CD14-positive monocyte (primary cell): Measurements from ENCODE around the gene GRID1. TPM values are rescaled to one million over a fixed set of nuclear protein-coding genes. Genes with fewer than 3 reads are reported as not detected.
"Not testable (repeated sequence)": the region's sequence is repeated elsewhere in the genome, so short reads cannot be mapped to it uniquely, and the experiment has no call there.

Source experiments
- DNase-seq, 3 donors: peaks; one replicate each; pipeline ENCODE4 v3.0.0-alpha.2; 2011 to 2022
- H2AFZ ChIP-seq: 2 replicates; pipeline ENCODE4 v1.6.0; 2012; ENCODE audit warnings: mild to moderate bottlenecking, low read depth, low read length, inconsistent platforms; ENCODE audit not compliant: insufficient read depth, poor library complexity, severe bottlenecking
- H3K27ac ChIP-seq, 2 donors: 1 replicate in 1 of 2; 2 replicates in 1 of 2; pipeline ENCODE4 v1.5.1; 2012 to 2013; ENCODE audit warnings: low read length in 2 of 2, control low read depth in 1 of 2, inconsistent platforms in 1 of 2, low read depth in 1 of 2, mild to moderate bottlenecking in 1 of 2
- H3K27me3 ChIP-seq, 2 donors: one replicate each; pipeline versions ENCODE4 v1.6.0 to v1.6.1; 2011 to 2013; ENCODE audit warnings: low read length in 2 of 2; ENCODE audit not compliant: control insufficient read depth in 2 of 2, insufficient read depth in 2 of 2
- H3K36me3 ChIP-seq, 2 donors: replicated peaks in 1 of 2; 1 replicate in 1 of 2; 2 replicates in 1 of 2; pipeline versions ENCODE4 v1.5.1 to v1.6.1; 2012 to 2013; ENCODE audit warnings: low read length in 2 of 2, control low read depth in 1 of 2, inconsistent platforms in 1 of 2, mild to moderate bottlenecking in 1 of 2; ENCODE audit not compliant: insufficient read depth in 2 of 2, control insufficient read depth in 1 of 2
- H3K4me1 ChIP-seq, 2 donors: 1 replicate in 1 of 2; 2 replicates in 1 of 2; pipeline versions ENCODE4 v1.5.1 to v1.6.1; 2012 to 2013; ENCODE audit warnings: low read length in 2 of 2, control low read depth in 1 of 2, inconsistent platforms in 1 of 2, mild to moderate bottlenecking in 1 of 2, moderate library complexity in 1 of 2; ENCODE audit not compliant: insufficient read depth in 2 of 2, control insufficient read depth in 1 of 2
- H3K4me2 ChIP-seq: replicated peaks from 2 replicates; pipeline ENCODE3; 2012; ENCODE audit warnings: low read length, moderate library complexity, mild to moderate bottlenecking; ENCODE audit not compliant: poor library complexity, severe bottlenecking; ENCODE audit errors: extremely low read depth
- H3K4me3 ChIP-seq, 3 experiments: fragments of 200-600 bp in 1 of 3; sonication (generic) in 1 of 3; replicated peaks in 1 of 3; 1 replicate in 2 of 3; 2 replicates in 1 of 3; pipeline ENCODE4 v1.5.1; 2011 to 2013; ENCODE audit warnings: low read length in 3 of 3, mild to moderate bottlenecking in 3 of 3, control low read depth in 2 of 3, low read depth in 2 of 3, inconsistent platforms in 1 of 3, moderate library complexity in 1 of 3
- H3K79me2 ChIP-seq: 2 replicates; pipeline ENCODE4 v1.6.0; 2012; ENCODE audit warnings: mild to moderate bottlenecking, control low read depth, inconsistent platforms, low read length, moderate library complexity; ENCODE audit not compliant: insufficient read depth
- H3K9ac ChIP-seq: 2 replicates; pipeline ENCODE4 v1.6.0; 2017; ENCODE audit warnings: low read length, mild to moderate bottlenecking; ENCODE audit not compliant: insufficient read depth, poor library complexity, severe bottlenecking
- H3K9me3 ChIP-seq, 2 donors: replicated peaks in 1 of 2; 1 replicate in 1 of 2; 2 replicates in 1 of 2; pipeline versions ENCODE4 v1.5.1 to v1.6.1; 2012 to 2013; ENCODE audit warnings: low read length in 2 of 2, control low read depth in 1 of 2; ENCODE audit not compliant: control insufficient read depth in 1 of 2, insufficient read depth in 1 of 2
- H4K20me1 ChIP-seq: 2 replicates; pipeline ENCODE4 v1.6.0; 2012; ENCODE audit warnings: mild to moderate bottlenecking, low read length, control low read depth, moderate library complexity; ENCODE audit not compliant: insufficient read depth
- H3K27ac Mint-ChIP-seq, 7 donors: one replicate each; pipeline ENCODE4 v1.8.0; 2020; ENCODE audit warnings: mild to moderate bottlenecking in 7 of 7, mixed read lengths in 7 of 7, moderate library complexity in 6 of 7, inconsistent platforms in 2 of 7
- H3K27me3 Mint-ChIP-seq, 3 donors: one replicate each; pipeline ENCODE4 v1.8.0; 2021 to 2022; ENCODE audit warnings: low read depth in 3 of 3, mild to moderate bottlenecking in 3 of 3, mixed read lengths in 3 of 3, moderate library complexity in 3 of 3, inconsistent platforms in 1 of 3
- H3K36me3 Mint-ChIP-seq, 2 donors: one replicate each; pipeline ENCODE4 v1.8.0; 2020; ENCODE audit warnings: mixed read lengths in 2 of 2, inconsistent platforms in 1 of 2, mild to moderate bottlenecking in 1 of 2
- H3K4me1 Mint-ChIP-seq: one replicate; pipeline ENCODE4 v1.8.0; 2020; ENCODE audit warnings: mild to moderate bottlenecking, mixed read lengths
- H3K4me3 Mint-ChIP-seq, 2 donors: one replicate each; pipeline ENCODE4 v1.8.0; 2020; ENCODE audit warnings: mild to moderate bottlenecking in 2 of 2, mixed read lengths in 2 of 2, moderate library complexity in 1 of 2
- H3K9me3 Mint-ChIP-seq, 7 donors: one replicate each; pipeline ENCODE4 v1.8.0; 2020 to 2022; ENCODE audit warnings: mixed read lengths in 7 of 7, mild to moderate bottlenecking in 6 of 7, moderate library complexity in 6 of 7, inconsistent platforms in 2 of 7
- WGBS: methylation state at CpG from one replicate; pipeline ENCODE4 v1.1.5; 2013; ENCODE audit warnings: missing lambda C conversion rate; ENCODE audit not compliant: insufficient coverage; 5-methylcytosine and 5-hydroxymethylcytosine counted together
- intact Hi-C, 2 donors: fragments of 100-400 bp; cut with micrococcal nuclease; formaldehyde crosslinking; loops; one replicate each; pipeline versions ENCODE4 v1.15.0 to v1.15.1; 2023
- polyA plus RNA-seq, 3 donors: library from polyadenylated mRNA; depleted of rRNA in 1 of 3; unstranded in 2 of 3; stranded (reverse) in 1 of 3; fragments of 300-500 nt in 2 of 3; fragments of >200 nt in 1 of 3; fragmentation: Illumina TruSeq in 2 of 3; gene quantifications; 1 replicate in 2 of 3; 2 replicates in 1 of 3; pipeline ENCODE4 v1.2.3, GENCODE V29; 2012 to 2021
- TF ChIP-seq, protein P1 (sequence below): fragments of 200-600 bp; IDR thresholded peaks from one replicate; pipeline ENCODE4 v1.8.0; 2022; ENCODE audit warnings: antibody characterized with exemption, mild to moderate bottlenecking

Gene GRID1
- polyA plus RNA-seq, 3 donors = not detected

DNA sequence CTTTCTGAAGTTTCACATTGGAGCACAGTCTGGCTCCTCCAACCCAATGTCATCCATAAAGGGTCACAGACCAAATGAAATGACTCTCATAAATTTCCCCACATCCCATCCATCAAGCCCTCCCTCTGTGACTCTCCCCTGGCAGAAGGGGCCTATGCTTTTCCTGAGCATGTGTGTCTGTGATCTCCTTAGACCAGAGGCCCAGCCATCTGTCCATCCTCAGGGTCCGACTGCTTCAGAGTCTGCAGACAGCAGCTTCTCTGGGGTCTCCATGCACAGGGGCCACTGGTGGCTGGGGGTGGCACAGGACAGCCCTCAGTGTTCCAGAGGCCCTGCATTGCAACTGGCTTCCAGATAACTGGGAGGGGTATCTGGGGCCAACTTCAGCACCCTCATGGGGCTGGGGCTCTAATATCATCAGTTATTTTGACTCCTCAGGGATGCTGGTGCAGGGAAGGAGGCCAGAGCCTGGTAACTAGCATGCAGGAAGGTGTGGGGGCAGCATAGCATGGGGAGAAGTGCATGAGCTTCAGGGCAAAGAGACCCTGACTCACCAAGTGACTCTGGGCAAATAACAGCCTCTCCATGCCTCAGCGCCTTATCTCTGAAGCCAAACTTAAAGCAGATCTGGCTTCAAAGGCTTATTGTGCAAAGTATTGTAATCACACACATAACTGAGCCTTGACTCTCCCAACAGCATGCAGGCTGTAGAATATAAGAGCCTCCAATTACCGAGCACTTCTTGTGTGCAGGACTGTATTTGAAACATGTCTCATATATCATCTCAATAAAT lies 266.9 kb downstream of the GRID1 start:
- Mint-ChIP-seq H3K4me3 (no peak overlapping the region), H3K9me3 (no peaks in the 10 kb centered on the region), H3K27me3 (peaks cover 4 to 6% (median 5%) of the 10 kb centered on the region in 3 donors), H3K36me3 (no peaks in the 10 kb centered on the region), H3K4me1 (no peaks in the 10 kb centered on the region), H3K27ac (no peak overlapping the region)
- no peaks in the 10 kb centered on the region for H4K20me1 ChIP-seq
- 100% methylated on average over 1 of the region's 3 CpGs for WGBS
- H3K4me2 ChIP-seq = no peak overlapping the region
- intact Hi-C loops = loop anchor here (5.0 kb wide), 1 partner anchor 278 kb away; no protein-coding TSS in a partner anchor
- TF ChIP-seq, protein P1, sequence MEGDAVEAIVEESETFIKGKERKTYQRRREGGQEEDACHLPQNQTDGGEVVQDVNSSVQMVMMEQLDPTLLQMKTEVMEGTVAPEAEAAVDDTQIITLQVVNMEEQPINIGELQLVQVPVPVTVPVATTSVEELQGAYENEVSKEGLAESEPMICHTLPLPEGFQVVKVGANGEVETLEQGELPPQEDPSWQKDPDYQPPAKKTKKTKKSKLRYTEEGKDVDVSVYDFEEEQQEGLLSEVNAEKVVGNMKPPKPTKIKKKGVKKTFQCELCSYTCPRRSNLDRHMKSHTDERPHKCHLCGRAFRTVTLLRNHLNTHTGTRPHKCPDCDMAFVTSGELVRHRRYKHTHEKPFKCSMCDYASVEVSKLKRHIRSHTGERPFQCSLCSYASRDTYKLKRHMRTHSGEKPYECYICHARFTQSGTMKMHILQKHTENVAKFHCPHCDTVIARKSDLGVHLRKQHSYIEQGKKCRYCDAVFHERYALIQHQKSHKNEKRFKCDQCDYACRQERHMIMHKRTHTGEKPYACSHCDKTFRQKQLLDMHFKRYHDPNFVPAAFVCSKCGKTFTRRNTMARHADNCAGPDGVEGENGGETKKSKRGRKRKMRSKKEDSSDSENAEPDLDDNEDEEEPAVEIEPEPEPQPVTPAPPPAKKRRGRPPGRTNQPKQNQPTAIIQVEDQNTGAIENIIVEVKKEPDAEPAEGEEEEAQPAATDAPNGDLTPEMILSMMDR = no peak
- H3K4me1 ChIP-seq = no peaks in the 10 kb centered on the region
- H3K9ac ChIP-seq = no peak overlapping the region
- H2AFZ ChIP-seq = no peak overlapping the region
- no peaks in the 10 kb centered on the region for H3K79me2 ChIP-seq
- DNase-seq = no peak
- peaks cover 0 to 3% of the 10 kb centered on the region in 2 donors for H3K27me3 ChIP-seq
- H3K9me3 ChIP-seq = no peaks in the 10 kb centered on the region
- H3K4me3 ChIP-seq = no peak overlapping the region
- no peak overlapping the region for H3K27ac ChIP-seq
- H3K36me3 ChIP-seq = no peaks in the 10 kb centered on the region

GRCh38 chr10:86098187-86098881 lies 268.3 kb downstream of the GRID1 start:
- Histone ChIP-seq H3K9me3 (no peaks in the 10 kb centered on the region), H3K79me2 (no peaks in the 10 kb centered on the region), H3K4me1 (no peaks in the 10 kb centered on the region), H2AFZ (no peak overlapping the region), H3K9ac (no peak overlapping the region), H3K4me2 (no peak overlapping the region), H3K27ac (no peak overlapping the region), H3K27me3 (peaks cover 0 to 3% of the 10 kb centered on the region in 2 donors), H3K36me3 (no peaks in the 10 kb centered on the region), H3K4me3 (no peak overlapping the region), H4K20me1 (no peaks in the 10 kb centered on the region)
- intact Hi-C loops = no loop called here
- no peak for DNase-seq
- H3K4me3 Mint-ChIP-seq = no peak overlapping the region
- no peaks in the 10 kb centered on the region for H3K36me3 Mint-ChIP-seq
- TF ChIP-seq, protein P1 = no peak
- 85% methylated on average over 2 of the region's 5 CpGs for WGBS
- peaks cover 4 to 5% (median 4%) of the 10 kb centered on the region in 3 donors for H3K27me3 Mint-ChIP-seq
- no peaks in the 10 kb centered on the region for H3K9me3 Mint-ChIP-seq
- no peaks in the 10 kb centered on the region for H3K4me1 Mint-ChIP-seq
- H3K27ac Mint-ChIP-seq = no peak overlapping the region

GRCh38 chr10:86095061-86095460 lies 271.5 kb downstream of the GRID1 start:
- H3K4me3 ChIP-seq, H3K9ac ChIP-seq, H3K27me3 ChIP-seq, H3K36me3 Mint-ChIP-seq, H2AFZ ChIP-seq, H3K9me3 Mint-ChIP-seq, H3K4me3 Mint-ChIP-seq, H3K9me3 ChIP-seq, H3K79me2 ChIP-seq, H3K27ac Mint-ChIP-seq, H3K4me1 ChIP-seq, intact Hi-C loops, DNase-seq, H3K27me3 Mint-ChIP-seq, H3K36me3 ChIP-seq, H3K27ac ChIP-seq, H3K4me1 Mint-ChIP-seq, H3K4me2 ChIP-seq, H4K20me1 ChIP-seq: not testable (repeated sequence)
- no CpG with 5 or more reads among the region's 1 CpG for WGBS
